Uterus (tissue), 4 donors: ENCODE measurements around the gene C9orf78. TPM values are rescaled to one million over a fixed set of nuclear protein-coding genes. Genes with fewer than 3 reads are reported as not detected.

ENCODE experiments used
- DNase-seq, 2 donors: peaks; one replicate each; pipeline ENCODE4 v3.0.0-alpha.2; 2019 to 2020
- H3K27ac ChIP-seq, 2 donors: fragments of 200-600 bp; sonication (generic); 1 replicate in 1 of 2; 2 replicates in 1 of 2; pipeline ENCODE4 v1.5.1; 2016 to 2018
- H3K27me3 ChIP-seq, 2 donors: fragments of 200-600 bp; sonication (generic); one replicate each; pipeline ENCODE4 v1.5.1; 2018 to 2019; ENCODE audit warnings: control low read depth in 1 of 2
- H3K36me3 ChIP-seq, 2 donors: fragments of 200-600 bp; sonication (generic); one replicate each; pipeline ENCODE4 v1.5.1; 2019; ENCODE audit warnings: control low read depth in 1 of 2
- H3K4me1 ChIP-seq, 2 donors: fragments of 200-600 bp; sonication (generic); one replicate each; pipeline ENCODE4 v1.5.1; 2018 to 2019; ENCODE audit warnings: control low read depth in 1 of 2
- H3K4me3 ChIP-seq, 2 donors: fragments of 200-600 bp; sonication (generic); 1 replicate in 1 of 2; 2 replicates in 1 of 2; pipeline ENCODE4 v1.5.1; 2018 to 2019; ENCODE audit warnings: mild to moderate bottlenecking in 1 of 2
- H3K9me3 ChIP-seq, 2 donors: fragments of 200-600 bp; sonication (generic); one replicate each; pipeline ENCODE4 v1.5.1; 2019; ENCODE audit warnings: control low read depth in 1 of 2
- POLR2A ChIP-seq, 2 donors: fragments of 450-650 bp; IDR thresholded peaks; one replicate each; pipeline ENCODE4 v1.6.1; 2016; ENCODE audit warnings: antibody characterized with exemption in 2 of 2, mild to moderate bottlenecking in 1 of 2, moderate library complexity in 1 of 2
- intact Hi-C: fragments of 100-400 bp; cut with DNase I; formaldehyde crosslinking; loops from one replicate; pipeline ENCODE4 v1.15.1; 2023; ENCODE audit warnings: low total_unique reads
- total RNA-seq, 4 donors: library from RNA; depleted of rRNA in 3 of 4; stranded (reverse); fragments of >200 nt in 3 of 4; gene quantifications; one replicate each; pipeline versions ENCODE4 v1.1.0 to v1.2.4, GENCODE V29; 2014 to 2023
- TF ChIP-seq, protein P1 (sequence below), 4 experiments: fragments of 200-600 bp in 2 of 4; fragments of 450-650 bp in 2 of 4; sonication (generic) in 2 of 4; IDR thresholded peaks; one replicate each; pipeline ENCODE4 v1.5.1; 2016 to 2019; ENCODE audit warnings: antibody characterized with exemption in 4 of 4, mild to moderate bottlenecking in 2 of 4, moderate library complexity in 1 of 4
- donor health status: DM: yes; HTN: yes; CAD: no.

The C9orf78 gene
- total RNA-seq, 4 donors from 2014 or later = 17.4 to 56.9 (median 35.0) TPM

DNA sequence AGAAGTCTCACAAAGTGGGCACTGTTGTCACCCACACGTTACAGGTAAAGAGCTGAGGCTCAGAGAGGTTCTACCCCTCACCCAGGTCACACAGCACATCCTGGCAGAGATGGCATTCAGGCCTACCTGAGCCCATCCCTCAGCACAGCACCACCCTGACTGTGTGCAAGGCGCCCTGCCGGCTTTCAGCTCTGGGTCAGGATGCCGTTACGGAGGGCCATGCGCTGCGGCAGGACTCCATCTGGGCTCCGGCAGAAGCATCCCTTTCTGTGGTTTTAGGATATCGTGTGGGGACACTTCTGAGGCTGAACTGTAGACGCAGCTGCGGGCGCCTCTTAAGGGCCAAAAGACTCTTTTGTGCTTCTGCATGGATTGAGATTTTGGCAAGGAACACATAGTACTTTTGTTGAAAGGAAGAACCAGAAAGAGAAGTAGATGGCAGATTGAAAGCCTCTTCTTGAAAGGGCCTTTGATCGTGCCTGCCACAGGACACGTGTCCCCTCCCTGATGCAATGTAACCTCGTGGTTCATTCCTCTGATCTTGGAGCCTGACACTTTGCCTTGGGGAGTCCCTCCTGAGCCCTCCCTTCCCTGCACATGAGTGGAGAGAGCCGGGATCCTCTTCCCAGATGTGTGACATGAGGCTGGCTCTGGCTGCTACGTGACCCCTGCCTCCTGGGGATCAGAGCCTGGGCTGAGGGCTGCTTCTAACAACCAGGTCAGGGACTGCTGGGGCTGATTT lies 31.5 kb upstream of the C9orf78 start:
- Histone ChIP-seq H3K4me3 (no peak overlapping the region), H3K27me3 (no peaks in the 10 kb centered on the region), H3K4me1 (no peaks in the 10 kb centered on the region), H3K36me3 (no peaks in the 10 kb centered on the region), H3K27ac (no peak overlapping the region), H3K9me3 (no peaks in the 10 kb centered on the region)
- intact Hi-C loops = no loop called here
- TF ChIP-seq, protein P1, sequence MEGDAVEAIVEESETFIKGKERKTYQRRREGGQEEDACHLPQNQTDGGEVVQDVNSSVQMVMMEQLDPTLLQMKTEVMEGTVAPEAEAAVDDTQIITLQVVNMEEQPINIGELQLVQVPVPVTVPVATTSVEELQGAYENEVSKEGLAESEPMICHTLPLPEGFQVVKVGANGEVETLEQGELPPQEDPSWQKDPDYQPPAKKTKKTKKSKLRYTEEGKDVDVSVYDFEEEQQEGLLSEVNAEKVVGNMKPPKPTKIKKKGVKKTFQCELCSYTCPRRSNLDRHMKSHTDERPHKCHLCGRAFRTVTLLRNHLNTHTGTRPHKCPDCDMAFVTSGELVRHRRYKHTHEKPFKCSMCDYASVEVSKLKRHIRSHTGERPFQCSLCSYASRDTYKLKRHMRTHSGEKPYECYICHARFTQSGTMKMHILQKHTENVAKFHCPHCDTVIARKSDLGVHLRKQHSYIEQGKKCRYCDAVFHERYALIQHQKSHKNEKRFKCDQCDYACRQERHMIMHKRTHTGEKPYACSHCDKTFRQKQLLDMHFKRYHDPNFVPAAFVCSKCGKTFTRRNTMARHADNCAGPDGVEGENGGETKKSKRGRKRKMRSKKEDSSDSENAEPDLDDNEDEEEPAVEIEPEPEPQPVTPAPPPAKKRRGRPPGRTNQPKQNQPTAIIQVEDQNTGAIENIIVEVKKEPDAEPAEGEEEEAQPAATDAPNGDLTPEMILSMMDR (IDR thresholded peaks at IDR 0.05) = no peak
- TF ChIP-seq POLR2A (IDR thresholded peaks at IDR 0.05) = no peak
- DNase-seq = no peak

DNA sequence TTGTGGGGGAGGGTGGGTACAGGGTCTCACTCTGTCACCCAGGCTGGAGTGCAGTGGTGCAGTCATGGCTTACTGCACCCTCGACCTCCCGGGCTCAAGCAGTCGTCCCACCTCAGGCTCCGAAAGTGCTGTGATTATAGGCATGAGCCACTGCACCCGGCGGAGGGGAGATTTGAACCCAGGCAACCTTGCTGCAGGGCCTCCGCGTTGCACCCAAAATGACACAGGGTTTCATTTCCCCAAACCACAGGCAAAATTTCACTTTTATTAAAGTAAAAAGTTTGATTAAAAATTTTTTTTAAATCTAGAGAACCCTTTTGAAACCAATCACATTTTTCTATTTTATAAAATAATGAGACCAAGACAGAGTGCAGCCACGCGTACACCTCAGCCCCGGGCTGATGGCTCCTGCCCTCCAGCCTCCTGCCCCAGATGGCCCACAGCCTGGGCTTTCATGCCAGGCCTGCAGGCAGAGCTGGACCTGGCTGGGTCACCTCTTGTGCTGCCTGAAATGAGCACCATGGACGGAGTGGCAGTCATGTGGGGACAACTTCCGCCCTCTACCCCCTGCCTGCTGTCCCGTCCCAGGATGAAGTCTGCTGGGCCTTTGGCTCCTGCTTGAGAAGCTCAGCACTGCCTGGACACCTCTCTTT lies 30.7 kb upstream of the C9orf78 start:
- H3K4me3 ChIP-seq = no peak overlapping the region
- no peaks in the 10 kb centered on the region for H3K27me3 ChIP-seq
- no peak for DNase-seq
- TF ChIP-seq POLR2A (IDR thresholded peaks at IDR 0.05) = no peak
- TF ChIP-seq, protein P1 (IDR thresholded peaks at IDR 0.05) = no peak
- no peaks in the 10 kb centered on the region for H3K9me3 ChIP-seq
- no peaks in the 10 kb centered on the region for H3K4me1 ChIP-seq
- no peaks in the 10 kb centered on the region for H3K36me3 ChIP-seq
- intact Hi-C loops = no loop called here
- no peak overlapping the region for H3K27ac ChIP-seq

DNA sequence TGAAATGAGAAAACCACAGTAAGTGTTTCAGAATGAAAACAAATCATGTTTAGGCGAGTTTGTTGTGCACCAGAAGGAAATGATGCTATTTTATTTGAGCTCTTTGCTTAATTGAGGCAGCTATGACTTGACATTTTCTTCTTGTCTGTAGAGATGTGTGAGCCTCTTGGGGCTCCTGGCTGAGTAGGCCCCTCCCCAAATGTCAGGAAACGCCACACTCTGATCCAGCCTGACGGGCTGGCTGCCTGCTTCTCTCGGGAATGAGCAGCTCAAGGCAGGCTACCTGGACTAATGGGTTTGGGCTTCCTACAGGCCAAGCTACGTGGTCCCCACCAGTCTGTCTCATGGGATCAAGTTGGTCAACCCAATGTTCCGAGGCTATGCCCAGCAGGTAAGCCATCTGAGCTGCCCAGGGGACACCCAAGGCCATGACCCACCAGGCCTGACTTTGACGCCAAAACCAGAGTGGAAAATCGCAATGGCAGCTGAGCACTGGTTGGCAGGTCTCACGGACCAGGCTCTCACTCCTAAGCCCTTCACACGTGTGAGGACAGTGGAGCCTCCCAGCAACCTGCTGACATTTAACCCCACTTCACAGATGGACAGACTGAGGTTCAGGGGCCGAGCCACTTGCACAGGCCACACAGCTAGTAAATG lies 30.0 kb upstream of the C9orf78 start:
- intact Hi-C loops = no loop called here
- no peak for TF ChIP-seq POLR2A (IDR thresholded peaks at IDR 0.05)
- TF ChIP-seq, protein P1 (IDR thresholded peaks at IDR 0.05) = no peak
- H3K9me3 ChIP-seq = no peaks in the 10 kb centered on the region
- H3K36me3 ChIP-seq = no peaks in the 10 kb centered on the region
- H3K27ac ChIP-seq = no peak overlapping the region
- no peak for DNase-seq
- no peaks in the 10 kb centered on the region for H3K27me3 ChIP-seq
- no peaks in the 10 kb centered on the region for H3K4me1 ChIP-seq
- no peak overlapping the region for H3K4me3 ChIP-seq

DNA sequence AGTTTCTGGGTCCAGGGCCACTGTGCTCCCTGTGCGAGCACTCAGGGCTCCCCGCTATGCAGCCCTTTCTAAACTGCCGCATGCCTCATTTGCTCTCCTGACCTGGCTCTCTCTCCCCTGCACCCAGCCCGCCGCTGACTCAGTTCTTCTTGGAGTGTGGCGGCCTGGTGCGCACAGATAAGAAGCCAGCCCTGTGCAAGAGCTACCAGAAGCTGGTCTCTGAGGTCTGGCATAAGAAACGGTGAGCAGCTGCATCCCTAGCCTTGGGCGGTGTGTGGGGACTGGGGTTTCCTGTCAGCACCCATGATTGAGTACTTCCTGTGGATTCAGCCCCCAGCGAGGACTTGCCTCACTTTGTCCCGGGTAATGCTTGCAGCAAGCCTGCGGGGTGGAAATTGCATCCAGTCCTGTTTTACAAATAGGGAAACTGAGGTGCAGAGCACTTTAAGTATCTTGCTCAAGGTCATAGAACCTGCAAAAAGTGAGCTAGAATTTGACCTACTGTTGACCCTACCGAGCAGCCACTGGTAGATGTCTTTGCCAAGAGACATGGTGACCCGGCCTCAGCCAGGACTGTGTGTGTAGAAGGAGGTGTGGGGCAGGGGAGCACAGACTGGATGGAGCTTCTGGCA lies 28.1 kb upstream of the C9orf78 start:
- Histone ChIP-seq H3K9me3 (no peaks in the 10 kb centered on the region), H3K36me3 (no peaks in the 10 kb centered on the region), H3K4me3 (no peak overlapping the region), H3K27ac (no peak overlapping the region), H3K27me3 (no peaks in the 10 kb centered on the region), H3K4me1 (no peaks in the 10 kb centered on the region)
- TF ChIP-seq, protein P1 (IDR thresholded peaks at IDR 0.05) = no peak
- TF ChIP-seq POLR2A (IDR thresholded peaks at IDR 0.05) = no peak
- no peak for DNase-seq
- intact Hi-C loops = no loop called here
